Activated naive CD8-positive, alpha-beta T cell treated with anti-CD3 and anti-CD28 coated beads for 36 hours (primary cell): ENCODE data around the gene CCDC3. TPM values are rescaled to one million over a fixed set of nuclear protein-coding genes. Genes with fewer than 3 reads are reported as not detected.
"Not testable (repeated sequence)": the region's sequence is repeated elsewhere in the genome, so short reads cannot be mapped to it uniquely, and the experiment has no call there.

Experiments used
- DNase-seq: peaks from one replicate; pipeline ENCODE4 v3.0.0; 2021
- H3K27ac Mint-ChIP-seq: one replicate; pipeline ENCODE4 v1.8.0; 2022; ENCODE audit warnings: mild to moderate bottlenecking, moderate library complexity, mixed read lengths
- H3K27me3 Mint-ChIP-seq: one replicate; pipeline ENCODE4 v1.8.0; 2022; ENCODE audit warnings: mild to moderate bottlenecking, mixed read lengths
- H3K36me3 Mint-ChIP-seq: one replicate; pipeline ENCODE4 v1.8.0; 2021; ENCODE audit warnings: mild to moderate bottlenecking, mixed read lengths
- H3K4me1 Mint-ChIP-seq: one replicate; pipeline ENCODE4 v1.8.0; 2021; ENCODE audit warnings: mixed read lengths
- H3K4me3 Mint-ChIP-seq: one replicate; pipeline ENCODE4 v1.8.0; 2022; ENCODE audit warnings: mild to moderate bottlenecking, moderate library complexity, mixed read lengths
- H3K9me3 Mint-ChIP-seq: one replicate; pipeline ENCODE4 v1.8.0; 2022; ENCODE audit warnings: mixed read lengths
- total RNA-seq, 2 experiments: library from RNA; stranded (reverse); gene quantifications; one replicate each; pipeline ENCODE4 v1.2.3, GENCODE V29; 2021

Gene CCDC3
- total RNA-seq, 2 experiments from 2014 or later = 0.06 to 0.14 TPM

GRCh38 chr10:13018171-13018570 lies 16.7 kb upstream of the CCDC3 start:
- peaks cover 5% of the 10 kb centered on the region for H3K27me3 Mint-ChIP-seq
- peaks cover 4% of the 10 kb centered on the region for H3K9me3 Mint-ChIP-seq
- H3K36me3 Mint-ChIP-seq = no peaks in the 10 kb centered on the region
- peaks cover 3% of the 10 kb centered on the region for H3K4me1 Mint-ChIP-seq
- H3K27ac Mint-ChIP-seq = no peak overlapping the region
- no peak overlapping the region for H3K4me3 Mint-ChIP-seq
- DNase-seq = no peak

- no peaks in the 10 kb centered on the region for H3K9me3 Mint-ChIP-seq
- no peak overlapping the region for H3K4me3 Mint-ChIP-seq
- H3K27me3 Mint-ChIP-seq = peaks cover 5% of the 10 kb centered on the region
- H3K27ac Mint-ChIP-seq = no peak overlapping the region
- no peak for DNase-seq
- H3K4me1 Mint-ChIP-seq = peaks cover 3% of the 10 kb centered on the region
- no peaks in the 10 kb centered on the region for H3K36me3 Mint-ChIP-seq
Observed at GRCh38 chr10:13016886-13017285, 15.4 kb upstream of the CCDC3 start.

GRCh38 chr10:13016426-13016825 lies 14.9 kb upstream of the CCDC3 start:
- Mint-ChIP-seq H3K4me1 (peaks cover 3% of the 10 kb centered on the region), H3K36me3 (no peaks in the 10 kb centered on the region), H3K27me3 (peaks cover 5% of the 10 kb centered on the region), H3K4me3 (no peak overlapping the region), H3K27ac (no peak overlapping the region), H3K9me3 (no peaks in the 10 kb centered on the region)
- DNase-seq = no peak

GRCh38 chr10:13006037-13006436 lies 4.5 kb upstream of the CCDC3 start:
- Mint-ChIP-seq H3K27ac (no peak overlapping the region), H3K4me3 (no peak overlapping the region), H3K4me1 (no peaks in the 10 kb centered on the region), H3K27me3 (peaks cover 47% of the 10 kb centered on the region), H3K36me3 (no peaks in the 10 kb centered on the region), H3K9me3 (no peaks in the 10 kb centered on the region)
- no peak for DNase-seq

GRCh38 chr10:13003759-13004158 lies 2.2 kb upstream of the CCDC3 start:
- peaks cover 59% of the 10 kb centered on the region for H3K27me3 Mint-ChIP-seq
- no peaks in the 10 kb centered on the region for H3K36me3 Mint-ChIP-seq
- H3K4me3 Mint-ChIP-seq = no peak overlapping the region
- DNase-seq = no peak
- H3K9me3 Mint-ChIP-seq = no peaks in the 10 kb centered on the region
- H3K27ac Mint-ChIP-seq = no peak overlapping the region
- H3K4me1 Mint-ChIP-seq = no peaks in the 10 kb centered on the region

GRCh38 chr10:13003004-13003403 lies 1.5 kb upstream of the CCDC3 start:
- Mint-ChIP-seq H3K36me3 (no peaks in the 10 kb centered on the region), H3K9me3 (no peaks in the 10 kb centered on the region), H3K4me3 (no peak overlapping the region), H3K4me1 (no peaks in the 10 kb centered on the region), H3K27ac (no peak overlapping the region), H3K27me3 (peaks cover 55% of the 10 kb centered on the region)
- DNase-seq = no peak

- Mint-ChIP-seq H3K36me3 (no peaks in the 10 kb centered on the region), H3K9me3 (no peaks in the 10 kb centered on the region), H3K27me3 (peaks cover 51% of the 10 kb centered on the region), H3K27ac (no peak overlapping the region), H3K4me3 (no peak overlapping the region), H3K4me1 (no peaks in the 10 kb centered on the region)
- DNase-seq = no peak
Observed at GRCh38 chr10:13001887-13002212, 337 bp upstream of the CCDC3 start.

- no peak overlapping the region for H3K4me3 Mint-ChIP-seq
- no peak overlapping the region for H3K27ac Mint-ChIP-seq
- H3K27me3 Mint-ChIP-seq = peaks cover 61% of the 10 kb centered on the region
- no peaks in the 10 kb centered on the region for H3K9me3 Mint-ChIP-seq
- H3K4me1 Mint-ChIP-seq = no peaks in the 10 kb centered on the region
- no peaks in the 10 kb centered on the region for H3K36me3 Mint-ChIP-seq
- no peak for DNase-seq
Observed at GRCh38 chr10:13000431-13000830, 1.1 kb downstream of the CCDC3 start.

- H3K4me1 Mint-ChIP-seq = no peaks in the 10 kb centered on the region
- peaks cover 57% of the 10 kb centered on the region for H3K27me3 Mint-ChIP-seq
- H3K9me3 Mint-ChIP-seq = no peaks in the 10 kb centered on the region
- no peak overlapping the region for H3K27ac Mint-ChIP-seq
- no peak overlapping the region for H3K4me3 Mint-ChIP-seq
- DNase-seq = no peak
- H3K36me3 Mint-ChIP-seq = no peaks in the 10 kb centered on the region
Observed at GRCh38 chr10:12999849-13000248, 1.7 kb downstream of the CCDC3 start.

GRCh38 chr10:12995425-12995861 lies 6.1 kb downstream of the CCDC3 start:
- Mint-ChIP-seq H3K36me3 (no peaks in the 10 kb centered on the region), H3K4me1 (no peaks in the 10 kb centered on the region), H3K27me3 (peaks cover 28% of the 10 kb centered on the region), H3K9me3 (no peaks in the 10 kb centered on the region), H3K4me3 (no peak overlapping the region), H3K27ac (no peak overlapping the region)
- no peak for DNase-seq

GRCh38 chr10:12993595-12993994 lies 7.9 kb downstream of the CCDC3 start:
- H3K9me3 Mint-ChIP-seq = no peaks in the 10 kb centered on the region
- H3K36me3 Mint-ChIP-seq = no peaks in the 10 kb centered on the region
- no peak overlapping the region for H3K4me3 Mint-ChIP-seq
- no peak overlapping the region for H3K27ac Mint-ChIP-seq
- no peak for DNase-seq
- H3K27me3 Mint-ChIP-seq = peaks cover 16% of the 10 kb centered on the region
- H3K4me1 Mint-ChIP-seq = no peaks in the 10 kb centered on the region

GRCh38 chr10:12985347-12985746 lies 16.2 kb downstream of the CCDC3 start:
- H3K9me3 Mint-ChIP-seq = peaks cover 5% of the 10 kb centered on the region
- H3K27me3 Mint-ChIP-seq = no peaks in the 10 kb centered on the region
- no peak for DNase-seq
- no peak overlapping the region for H3K4me3 Mint-ChIP-seq
- no peak overlapping the region for H3K27ac Mint-ChIP-seq
- no peaks in the 10 kb centered on the region for H3K4me1 Mint-ChIP-seq
- H3K36me3 Mint-ChIP-seq = no peaks in the 10 kb centered on the region

- Mint-ChIP-seq H3K4me3 (no peak overlapping the region), H3K9me3 (peaks cover 5% of the 10 kb centered on the region), H3K4me1 (no peaks in the 10 kb centered on the region), H3K27me3 (no peaks in the 10 kb centered on the region), H3K27ac (no peak overlapping the region), H3K36me3 (no peaks in the 10 kb centered on the region)
- no peak for DNase-seq
Observed at GRCh38 chr10:12984165-12984747, 17.3 kb downstream of the CCDC3 start.

- not testable (repeated sequence) for H3K27me3 Mint-ChIP-seq, H3K4me1 Mint-ChIP-seq, H3K27ac Mint-ChIP-seq, H3K4me3 Mint-ChIP-seq, DNase-seq, H3K36me3 Mint-ChIP-seq, H3K9me3 Mint-ChIP-seq
Observed at GRCh38 chr10:12983568-12983967, 17.9 kb downstream of the CCDC3 start.

- peaks cover 5% of the 10 kb centered on the region for H3K9me3 Mint-ChIP-seq
- no peak overlapping the region for H3K4me3 Mint-ChIP-seq
- DNase-seq = no peak
- no peak overlapping the region for H3K27ac Mint-ChIP-seq
- no peaks in the 10 kb centered on the region for H3K36me3 Mint-ChIP-seq
- H3K4me1 Mint-ChIP-seq = no peaks in the 10 kb centered on the region
- peaks cover 8% of the 10 kb centered on the region for H3K27me3 Mint-ChIP-seq
Observed at GRCh38 chr10:12981570-12981969, 19.9 kb downstream of the CCDC3 start.

- no peaks in the 10 kb centered on the region for H3K4me1 Mint-ChIP-seq
- H3K4me3 Mint-ChIP-seq = no peak overlapping the region
- H3K27ac Mint-ChIP-seq = no peak overlapping the region
- peaks cover 5% of the 10 kb centered on the region for H3K9me3 Mint-ChIP-seq
- H3K36me3 Mint-ChIP-seq = no peaks in the 10 kb centered on the region
- DNase-seq = no peak
- peaks cover 8% of the 10 kb centered on the region for H3K27me3 Mint-ChIP-seq
Observed at GRCh38 chr10:12980713-12981306, 20.7 kb downstream of the CCDC3 start.
